SH-SY5Y (cell line): Measurements from ENCODE around the gene CCDC97.

Experiments
- GATA2 ChIP-seq: IDR thresholded peaks from 2 replicates; pipeline ENCODE4 v1.6.1; 2011; ENCODE audit warnings: mild to moderate bottlenecking, low read depth, low read length
- GATA3 ChIP-seq: IDR thresholded peaks from 2 replicates; pipeline ENCODE4 v1.6.1; 2011; ENCODE audit warnings: low read depth, mild to moderate bottlenecking, low read length, moderate library complexity

The CCDC97 gene

GRCh38 chr19:41307090-41307875 is 2.7 kb upstream of the CCDC97 start:
- TF ChIP-seq GATA2 = no peak
- no peak for TF ChIP-seq GATA3

- TF ChIP-seq GATA2 (no peak), GATA3 (no peak)
These were observed 2.0 kb upstream of the CCDC97 start for GRCh38 chr19:41307954-41308449.

GRCh38 chr19:41308450-41309179 is 1.4 kb upstream of the CCDC97 start:
- TF ChIP-seq GATA3 = no peak
- TF ChIP-seq GATA2 = no peak

- no peak for TF ChIP-seq GATA2
- no peak for TF ChIP-seq GATA3
These were observed 566 bp upstream of the CCDC97 start for GRCh38 chr19:41309180-41310032.

- no peak for TF ChIP-seq GATA3
- TF ChIP-seq GATA2 = no peak
These were observed 1.1 kb downstream of the CCDC97 start for GRCh38 chr19:41311072-41311471.

GRCh38 chr19:41311613-41312012 is 1.6 kb downstream of the CCDC97 start:
- TF ChIP-seq GATA2 (no peak), GATA3 (no peak)

- TF ChIP-seq GATA2 = no peak
- no peak for TF ChIP-seq GATA3
These were observed 6.4 kb downstream of the CCDC97 start for GRCh38 chr19:41316306-41316920.

- TF ChIP-seq GATA3 (no peak), GATA2 (no peak)
These were observed 8.9 kb downstream of the CCDC97 start for GRCh38 chr19:41318696-41319499.

- TF ChIP-seq GATA3 (no peak), GATA2 (no peak)
These were observed 9.7 kb downstream of the CCDC97 start for GRCh38 chr19:41319500-41320184.

GRCh38 chr19:41320185-41320518 is 10.2 kb downstream of the CCDC97 start:
- TF ChIP-seq GATA3 (no peak), GATA2 (no peak)

- TF ChIP-seq GATA2 (no peak), GATA3 (no peak)
These were observed 10.6 kb downstream of the CCDC97 start for GRCh38 chr19:41320568-41320967.

GRCh38 chr19:41321204-41321599 is 11.2 kb downstream of the CCDC97 start:
- TF ChIP-seq GATA3 (no peak), GATA2 (no peak)
